GM19438 (cell line): ENCODE data around the gene TP53TG3E.
"Not testable (repeated sequence)": the region's sequence is repeated elsewhere in the genome, so short reads cannot be mapped to it uniquely, and the experiment has no call there.

ENCODE experiments used
- ATAC-seq: cut with Tn5 transposase; IDR thresholded peaks from one replicate; pipeline ENCODE4 v1.9.1; 2021; ENCODE audit warnings: low read depth; ENCODE audit not compliant: unreplicated experiment

Gene TP53TG3E, protein sequence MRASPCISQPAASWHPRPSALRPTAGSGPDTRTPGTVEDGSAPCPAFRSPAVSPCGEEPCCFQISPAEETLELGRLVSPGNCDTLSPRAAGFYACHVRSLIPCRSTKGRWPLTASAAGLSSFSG

GRCh38 chr16:33304006-33304405, at the start of gene TP53TG3E:
Gene TP53TG3E, plus strand, starts transcription at chr16:33304306. Its CDS starts 68 bp downstream, at chr16:33304374.
- ATAC-seq, result not testable (repeated sequence)

DNA sequence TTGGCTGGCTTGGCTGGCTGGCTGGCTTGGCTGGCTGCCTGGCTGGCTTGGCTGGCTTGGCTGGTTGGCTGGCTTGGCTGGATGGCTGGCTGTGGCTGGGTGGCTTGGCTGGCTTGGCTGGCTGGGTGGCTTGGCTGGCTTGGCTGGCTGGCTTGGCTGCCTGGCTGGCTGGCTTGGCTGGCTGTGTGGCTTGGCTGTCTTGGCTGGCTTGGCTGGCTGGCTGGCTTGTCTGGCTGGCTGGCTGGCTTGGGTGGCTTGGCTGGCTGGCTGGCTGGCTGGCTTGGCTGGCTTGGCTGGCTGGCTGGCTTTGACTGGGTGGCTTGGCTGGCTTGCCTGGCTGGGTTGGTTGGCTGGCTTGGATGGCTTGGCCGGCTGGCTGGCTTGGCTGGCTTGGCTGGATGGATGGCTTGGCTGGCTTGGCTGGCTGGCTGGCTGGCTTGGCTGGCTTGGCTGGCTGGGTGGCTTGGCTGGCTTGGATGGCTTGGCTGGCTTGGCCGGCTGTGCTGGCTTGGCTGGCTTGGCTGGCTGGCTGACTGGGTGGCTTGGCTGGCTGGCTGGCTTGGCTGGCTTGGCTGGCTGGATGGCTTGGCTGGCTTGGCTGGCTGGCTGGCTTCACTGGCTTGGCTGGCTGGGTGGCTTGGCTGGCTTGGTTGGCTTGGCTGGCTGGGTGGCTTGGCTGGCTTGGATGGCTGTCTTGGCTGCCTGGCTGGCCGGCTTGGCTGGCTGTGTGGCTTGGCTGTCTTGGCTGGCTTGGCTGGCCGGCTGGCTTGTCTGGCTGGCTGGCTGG, 32.3 kb downstream of the TP53TG3E start:
- not testable (repeated sequence) for ATAC-seq

DNA sequence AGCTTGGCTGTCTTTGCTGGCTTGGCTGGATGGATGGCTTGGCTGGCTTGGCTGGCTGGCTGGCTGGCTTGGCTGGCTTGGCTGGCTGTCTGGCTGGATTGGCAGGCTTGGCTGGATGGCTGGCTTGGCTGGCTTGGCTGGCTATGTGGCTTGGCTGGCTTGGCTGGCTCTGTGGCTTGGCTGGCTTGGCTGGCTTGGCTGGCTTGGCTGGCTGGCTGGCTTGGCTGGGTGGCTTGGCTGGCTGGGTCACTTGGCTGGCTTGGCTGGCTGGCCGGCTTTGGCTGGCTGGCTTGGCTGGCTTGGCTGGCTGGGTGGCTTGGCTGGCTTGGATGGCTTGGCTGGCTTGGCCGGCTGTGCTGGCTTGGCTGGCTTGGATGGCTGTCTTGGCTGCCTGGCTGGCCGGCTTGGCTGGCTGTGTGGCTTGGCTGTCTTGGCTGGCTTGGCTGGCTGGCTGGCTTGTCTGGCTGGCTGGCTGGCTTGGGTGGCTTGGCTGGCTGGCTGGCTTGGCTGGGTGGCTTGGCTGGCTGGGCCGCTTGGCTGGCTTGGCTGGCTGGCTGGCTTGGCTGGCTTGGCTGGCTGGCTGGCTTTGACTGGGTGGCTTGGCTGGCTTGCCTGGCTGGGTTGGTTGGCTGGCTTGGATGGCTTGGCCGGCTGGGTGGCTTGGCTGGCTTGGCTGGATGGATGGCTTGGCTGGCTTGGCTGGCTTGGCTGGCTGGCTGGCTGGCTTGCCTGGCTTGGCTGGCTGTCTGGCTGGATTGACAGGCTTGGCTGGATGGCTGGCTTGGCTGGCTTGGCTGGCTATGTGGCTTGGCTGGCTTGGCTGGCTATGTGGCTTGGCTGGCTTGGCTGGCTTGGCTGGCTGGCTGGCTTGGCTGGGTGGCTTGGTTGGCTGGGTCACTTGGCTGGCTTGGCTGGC, 33.8 kb downstream of the TP53TG3E start:
- not testable (repeated sequence) for ATAC-seq

DNA sequence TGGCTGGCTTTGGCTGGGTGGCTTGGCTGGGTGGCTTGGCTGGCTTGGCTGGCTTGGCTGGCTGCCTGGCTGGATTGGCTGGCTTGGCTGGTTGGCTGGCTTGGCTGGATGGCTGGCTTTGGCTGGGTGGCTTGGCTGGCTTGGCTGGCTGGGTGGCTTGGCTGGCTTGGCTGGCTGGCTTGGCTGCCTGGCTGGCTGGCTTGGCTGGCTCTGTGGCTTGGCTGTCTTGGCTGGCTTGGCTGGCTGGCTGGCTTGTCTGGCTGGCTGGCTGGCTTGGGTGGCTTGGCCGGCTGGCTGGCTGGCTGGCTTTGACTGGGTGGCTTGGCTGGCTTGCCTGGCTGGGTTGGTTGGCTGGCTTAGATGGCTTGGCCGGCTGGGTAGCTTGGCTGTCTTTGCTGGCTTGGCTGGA, 34.4 kb downstream of the TP53TG3E start:
- not testable (repeated sequence) for ATAC-seq

DNA sequence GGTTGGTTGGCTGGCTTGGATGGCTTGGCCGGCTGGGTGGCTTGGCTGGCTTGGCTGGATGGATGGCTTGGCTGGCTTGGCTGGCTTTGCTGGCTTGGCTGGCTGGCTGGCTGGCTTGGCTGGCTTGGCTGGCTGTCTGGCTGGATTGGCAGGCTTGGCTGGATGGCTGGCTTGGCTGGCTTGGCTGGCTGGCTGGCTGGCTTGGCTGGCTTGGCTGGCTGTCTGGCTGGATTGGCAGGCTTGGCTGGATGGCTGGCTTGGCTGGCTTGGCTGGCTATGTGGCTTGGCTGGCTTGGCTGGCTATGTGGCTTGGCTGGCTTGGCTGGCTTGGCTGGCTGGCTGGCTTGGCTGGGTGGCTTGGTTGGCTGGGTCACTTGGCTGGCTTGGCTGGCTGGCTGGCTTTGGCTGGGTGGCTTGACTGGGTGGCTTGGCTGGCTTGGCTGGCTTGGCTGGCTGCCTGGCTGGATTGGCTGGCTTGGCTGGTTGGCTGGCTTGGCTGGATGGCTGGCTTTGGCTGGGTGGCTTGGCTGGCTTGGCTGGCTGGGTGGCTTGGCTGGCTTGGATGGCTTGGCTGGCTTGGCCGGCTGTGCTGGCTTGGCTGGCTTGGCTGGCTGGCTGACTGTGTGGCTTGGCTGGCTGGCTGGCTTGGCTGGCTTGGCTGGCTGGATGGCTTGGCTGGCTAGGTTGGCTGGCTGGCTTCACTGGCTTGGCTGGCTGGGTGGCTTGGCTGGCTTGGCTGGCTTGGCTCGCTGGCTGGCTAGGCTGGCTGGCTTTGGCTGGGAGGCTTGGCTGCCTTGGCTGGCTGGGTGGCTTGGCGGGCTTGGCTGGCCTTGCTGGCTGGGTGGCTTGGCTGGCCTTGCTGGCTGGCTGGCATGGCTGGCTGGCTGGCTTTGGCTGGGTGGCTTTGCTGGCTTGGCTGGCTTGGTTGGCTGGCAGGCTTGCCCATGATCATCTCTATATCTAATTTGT, 35.3 kb downstream of the TP53TG3E start:
- ATAC-seq, result not testable (repeated sequence)
